NT2/D1 (cell line): ENCODE data around the gene KMT2B.

Experiments used
- DNase-seq: peaks from one replicate; pipeline ENCODE4 v3.0.0-alpha.2; 2011; ENCODE audit warnings: low read depth, low spot score
- H3K27me3 ChIP-seq: 2 replicates; pipeline ENCODE4 v1.6.0; 2011; ENCODE audit warnings: mild to moderate bottlenecking; ENCODE audit not compliant: insufficient read length, insufficient read depth
- H3K36me3 ChIP-seq: 2 replicates; pipeline ENCODE4 v1.6.1; 2011; ENCODE audit warnings: mild to moderate bottlenecking, low read length, mixed read lengths; ENCODE audit not compliant: insufficient read depth, insufficient read length
- H3K4me1 ChIP-seq: 2 replicates; pipeline ENCODE4 v1.5.1; 2011; ENCODE audit not compliant: insufficient read depth, insufficient read length
- H3K4me3 ChIP-seq: 2 replicates; pipeline ENCODE4 v1.5.1; 2011; ENCODE audit warnings: low read depth; ENCODE audit not compliant: insufficient read length
- H3K9ac ChIP-seq: 2 replicates; pipeline ENCODE4 v1.6.0; 2011; ENCODE audit warnings: low read depth; ENCODE audit not compliant: insufficient read length
- H3K9me3 ChIP-seq: 2 replicates; pipeline ENCODE4 v1.5.1; 2011; ENCODE audit warnings: mild to moderate bottlenecking, low read length; ENCODE audit not compliant: insufficient read depth
- SUZ12 ChIP-seq: IDR thresholded peaks from 2 replicates; pipeline ENCODE4 v1.6.1; 2011; ENCODE audit not compliant: insufficient read length, insufficient read depth; ENCODE audit errors: extremely low read depth
- YY1 ChIP-seq: IDR thresholded peaks from 2 replicates; pipeline ENCODE4 v1.6.1; 2011; ENCODE audit not compliant: insufficient read length, insufficient read depth
- ZNF274 ChIP-seq: IDR thresholded peaks from 2 replicates; pipeline ENCODE4 v1.6.1; 2011; ENCODE audit warnings: mild to moderate bottlenecking, low read depth, low read length

The KMT2B gene

GRCh38 chr19:35712567-35713505 lies 5.0 kb upstream of the KMT2B start:
- no peak overlapping the region for H3K4me3 ChIP-seq
- DNase-seq, result no peak
- H3K4me1 ChIP-seq, result peaks cover 15% of the 10 kb centered on the region
- H3K9ac ChIP-seq, result no peak overlapping the region
- no peaks in the 10 kb centered on the region for H3K36me3 ChIP-seq
- H3K9me3 ChIP-seq, result no peaks in the 10 kb centered on the region
- TF ChIP-seq YY1 (no peak), ZNF274 (no peak), SUZ12 (no peak)
- no peaks in the 10 kb centered on the region for H3K27me3 ChIP-seq

DNA sequence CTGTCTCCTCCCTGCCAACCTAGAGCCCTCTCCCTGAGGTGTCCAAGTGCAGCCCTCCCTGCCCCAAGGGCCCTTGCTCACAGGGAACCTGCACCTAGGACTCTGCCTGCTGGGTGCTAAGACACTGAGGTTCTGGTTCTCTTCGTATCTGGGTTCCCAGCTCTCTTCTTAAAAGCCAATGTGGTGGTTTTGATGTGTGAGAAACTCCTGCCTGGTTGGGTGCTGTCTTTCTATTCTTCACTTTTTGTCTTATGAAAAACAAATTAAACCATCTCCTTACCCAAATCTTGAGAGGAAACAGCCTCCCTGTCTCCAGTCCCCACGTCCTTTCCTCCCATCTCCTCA lies 4.3 kb upstream of the KMT2B start:
- TF ChIP-seq SUZ12, result no peak
- TF ChIP-seq ZNF274, result no peak
- TF ChIP-seq YY1, result no peak
- H3K9ac ChIP-seq, result no peak overlapping the region

DNA sequence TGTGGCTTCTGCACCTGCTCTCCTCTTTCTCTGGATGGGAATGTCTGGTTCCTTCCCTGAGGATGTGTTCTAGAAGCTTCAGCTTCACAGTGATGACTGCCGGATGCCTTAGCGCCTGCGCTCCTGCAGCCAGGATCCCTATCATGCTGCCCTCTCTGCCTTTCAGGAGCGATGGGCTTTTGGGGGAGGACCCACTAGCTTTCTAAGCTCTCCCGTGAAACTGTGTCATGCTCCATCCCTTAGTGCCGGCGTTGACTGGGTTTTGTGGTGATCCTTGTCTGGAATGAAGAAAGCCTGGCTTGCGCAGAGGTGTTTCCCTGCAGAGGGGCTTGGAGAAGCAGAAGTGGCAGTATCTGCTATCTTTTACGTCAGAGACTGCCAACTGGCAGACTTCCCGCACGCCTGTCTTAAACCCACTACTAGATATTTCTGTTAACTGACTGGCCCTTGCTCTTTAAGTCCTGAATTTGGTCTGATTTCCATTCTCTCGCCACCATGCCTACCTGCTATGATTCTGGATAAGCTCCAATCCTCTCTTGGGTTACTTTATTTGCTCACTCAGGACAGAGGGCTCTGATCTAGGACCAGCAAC lies 3.8 kb upstream of the KMT2B start:
- Histone ChIP-seq H3K4me3 (no peak overlapping the region), H3K9ac (no peak overlapping the region), H3K36me3 (no peaks in the 10 kb centered on the region), H3K4me1 (peaks cover 15% of the 10 kb centered on the region), H3K9me3 (no peaks in the 10 kb centered on the region), H3K27me3 (no peaks in the 10 kb centered on the region)
- no peak for TF ChIP-seq SUZ12
- TF ChIP-seq ZNF274, result no peak
- TF ChIP-seq YY1, result no peak
- no peak for DNase-seq

More for the DNA sequence above, 4.3 kb upstream of the KMT2B start:
- H3K27me3 ChIP-seq, result no peaks in the 10 kb centered on the region
- no peak for DNase-seq
- H3K4me3 ChIP-seq, result no peak overlapping the region
- H3K9me3 ChIP-seq, result no peaks in the 10 kb centered on the region
- H3K4me1 ChIP-seq, result peaks cover 15% of the 10 kb centered on the region
- H3K36me3 ChIP-seq, result no peaks in the 10 kb centered on the region

GRCh38 chr19:35714601-35715354 lies 3.0 kb upstream of the KMT2B start:
- H3K4me3 ChIP-seq, result no peak overlapping the region
- no peaks in the 10 kb centered on the region for H3K27me3 ChIP-seq
- peak overlapping the region; percentile 94 for H3K9ac ChIP-seq
- TF ChIP-seq YY1, result no peak
- TF ChIP-seq SUZ12, result no peak
- TF ChIP-seq ZNF274, result no peak
- H3K9me3 ChIP-seq, result no peaks in the 10 kb centered on the region
- peaks cover 15% of the 10 kb centered on the region for H3K4me1 ChIP-seq
- no peak for DNase-seq
- H3K36me3 ChIP-seq, result peaks cover 5% of the 10 kb centered on the region

DNA sequence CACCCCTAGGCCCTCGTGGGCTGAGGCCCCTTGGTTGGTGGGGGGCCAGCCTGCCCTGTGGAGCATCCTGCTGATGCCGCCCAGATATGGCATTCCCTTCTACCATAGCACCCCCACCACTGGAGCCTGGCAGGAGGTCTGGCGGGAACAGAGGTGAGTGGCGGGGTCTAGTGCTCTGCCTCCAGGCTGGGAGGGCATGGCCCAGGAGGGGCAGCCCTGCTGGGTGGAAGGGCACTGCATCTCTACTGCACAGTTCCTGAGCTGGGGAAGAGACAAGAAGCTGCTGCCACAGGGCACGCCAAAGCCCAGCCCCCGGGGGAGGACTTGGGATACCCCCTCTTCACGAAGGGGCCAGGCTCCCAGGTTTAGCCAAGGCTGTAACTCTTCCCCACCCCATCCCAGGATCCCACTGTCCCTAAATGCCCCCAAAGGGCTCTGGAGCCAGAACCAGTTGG lies 2.4 kb upstream of the KMT2B start:
- TF ChIP-seq YY1 (no peak), SUZ12 (no peak), ZNF274 (no peak)
- Histone ChIP-seq H3K4me3 (peak overlapping the region; percentile 85), H3K9ac (peak overlapping the region; percentile 94), H3K4me1 (peaks cover 15% of the 10 kb centered on the region), H3K27me3 (no peaks in the 10 kb centered on the region), H3K36me3 (peaks cover 10% of the 10 kb centered on the region), H3K9me3 (no peaks in the 10 kb centered on the region)
- no peak for DNase-seq

DNA sequence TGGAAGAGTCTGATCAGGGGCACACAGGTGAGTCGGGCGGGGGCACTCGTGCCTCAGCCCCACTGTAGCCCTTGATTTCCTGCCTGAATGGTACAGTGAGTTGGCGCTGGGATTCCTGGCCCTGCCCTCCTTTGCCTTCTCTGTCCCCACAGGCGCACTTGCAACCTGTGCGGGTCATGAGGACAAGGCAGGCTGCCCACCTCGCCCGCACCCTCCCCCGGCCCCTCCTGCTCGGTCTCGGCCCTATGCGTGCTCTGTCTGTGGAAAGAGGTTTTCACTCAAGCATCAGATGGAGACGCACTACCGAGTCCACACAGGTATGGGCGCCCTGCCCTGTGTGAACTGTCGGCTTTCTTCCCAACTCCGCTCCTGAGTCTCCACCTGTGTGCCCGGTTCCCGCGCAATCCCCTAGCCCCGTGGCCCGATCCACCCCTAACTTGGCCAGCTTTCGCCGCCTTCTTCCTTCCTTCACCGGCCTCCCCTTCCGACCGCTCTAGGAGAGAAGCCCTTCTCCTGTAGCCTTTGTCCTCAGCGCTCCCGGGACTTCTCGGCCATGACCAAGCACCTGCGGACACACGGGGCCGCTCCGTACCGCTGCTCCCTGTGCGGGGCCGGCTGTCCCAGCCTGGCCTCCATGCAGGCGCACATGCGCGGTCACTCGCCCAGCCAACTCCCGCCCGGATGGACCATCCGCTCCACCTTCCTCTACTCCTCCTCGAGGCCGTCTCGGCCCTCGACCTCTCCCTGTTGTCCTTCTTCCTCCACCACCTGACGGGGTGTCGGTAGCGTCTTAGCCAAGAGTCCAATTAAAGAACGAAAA lies 1.6 kb upstream of the KMT2B start:
- Histone ChIP-seq H3K27me3 (no peaks in the 10 kb centered on the region), H3K36me3 (peaks cover 16% of the 10 kb centered on the region), H3K4me3 (peak overlapping the region; percentile 85), H3K9ac (peak overlapping the region; percentile 94), H3K9me3 (no peaks in the 10 kb centered on the region), H3K4me1 (peaks cover 15% of the 10 kb centered on the region)
- TF ChIP-seq SUZ12, result no peak
- TF ChIP-seq ZNF274, result no peak
- no peak for TF ChIP-seq YY1
- no peak for DNase-seq
